ENCODE measurements around the gene KRT73. TPM values are rescaled to one million over a fixed set of nuclear protein-coding genes. Genes with fewer than 3 reads are reported as not detected.

KRT73 gene
- total and polyA plus RNA-seq, 2 experiments from 2014 or later: not detected

DNA sequence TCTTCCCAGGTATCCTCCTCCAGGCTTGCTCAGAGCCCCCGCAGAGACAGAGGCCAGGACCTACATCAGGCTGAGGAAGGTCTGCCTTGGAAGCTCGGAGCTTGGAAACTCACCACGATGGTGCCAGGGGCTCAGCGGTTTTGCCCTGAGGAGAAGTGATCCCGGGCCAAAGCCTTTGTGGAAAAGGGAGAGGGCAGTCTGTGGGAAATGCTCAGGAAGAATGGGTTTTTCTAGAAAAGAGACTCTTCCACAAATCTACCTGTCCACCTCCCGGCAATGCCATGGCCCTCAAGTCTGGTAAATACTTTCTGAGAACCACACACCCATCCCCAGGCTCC is 25.7 kb upstream of the KRT73 start (continued):
- TF ChIP-seq EZH2 (IDR thresholded peaks at IDR 0.05; ENCODE audit: low read depth, unreplicated experiment) (no peak), ZNF462 (CRISPR knock-in tag; IDR thresholded peaks at IDR 0.05) (no peak), JUNB (IDR thresholded peaks at IDR 0.05; ENCODE audit: unreplicated experiment) (no peak)

GRCh38 chr12:52643233-52644077 is 25.1 kb upstream of the KRT73 start:
- no peaks in the 10 kb centered on the region for H3K27me3 ChIP-seq (ENCODE audit: insufficient read depth)
- TF ChIP-seq, protein P1, sequence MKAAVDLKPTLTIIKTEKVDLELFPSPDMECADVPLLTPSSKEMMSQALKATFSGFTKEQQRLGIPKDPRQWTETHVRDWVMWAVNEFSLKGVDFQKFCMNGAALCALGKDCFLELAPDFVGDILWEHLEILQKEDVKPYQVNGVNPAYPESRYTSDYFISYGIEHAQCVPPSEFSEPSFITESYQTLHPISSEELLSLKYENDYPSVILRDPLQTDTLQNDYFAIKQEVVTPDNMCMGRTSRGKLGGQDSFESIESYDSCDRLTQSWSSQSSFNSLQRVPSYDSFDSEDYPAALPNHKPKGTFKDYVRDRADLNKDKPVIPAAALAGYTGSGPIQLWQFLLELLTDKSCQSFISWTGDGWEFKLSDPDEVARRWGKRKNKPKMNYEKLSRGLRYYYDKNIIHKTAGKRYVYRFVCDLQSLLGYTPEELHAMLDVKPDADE (IDR thresholded peaks at IDR 0.05): no peak
- TF ChIP-seq, protein P2, sequence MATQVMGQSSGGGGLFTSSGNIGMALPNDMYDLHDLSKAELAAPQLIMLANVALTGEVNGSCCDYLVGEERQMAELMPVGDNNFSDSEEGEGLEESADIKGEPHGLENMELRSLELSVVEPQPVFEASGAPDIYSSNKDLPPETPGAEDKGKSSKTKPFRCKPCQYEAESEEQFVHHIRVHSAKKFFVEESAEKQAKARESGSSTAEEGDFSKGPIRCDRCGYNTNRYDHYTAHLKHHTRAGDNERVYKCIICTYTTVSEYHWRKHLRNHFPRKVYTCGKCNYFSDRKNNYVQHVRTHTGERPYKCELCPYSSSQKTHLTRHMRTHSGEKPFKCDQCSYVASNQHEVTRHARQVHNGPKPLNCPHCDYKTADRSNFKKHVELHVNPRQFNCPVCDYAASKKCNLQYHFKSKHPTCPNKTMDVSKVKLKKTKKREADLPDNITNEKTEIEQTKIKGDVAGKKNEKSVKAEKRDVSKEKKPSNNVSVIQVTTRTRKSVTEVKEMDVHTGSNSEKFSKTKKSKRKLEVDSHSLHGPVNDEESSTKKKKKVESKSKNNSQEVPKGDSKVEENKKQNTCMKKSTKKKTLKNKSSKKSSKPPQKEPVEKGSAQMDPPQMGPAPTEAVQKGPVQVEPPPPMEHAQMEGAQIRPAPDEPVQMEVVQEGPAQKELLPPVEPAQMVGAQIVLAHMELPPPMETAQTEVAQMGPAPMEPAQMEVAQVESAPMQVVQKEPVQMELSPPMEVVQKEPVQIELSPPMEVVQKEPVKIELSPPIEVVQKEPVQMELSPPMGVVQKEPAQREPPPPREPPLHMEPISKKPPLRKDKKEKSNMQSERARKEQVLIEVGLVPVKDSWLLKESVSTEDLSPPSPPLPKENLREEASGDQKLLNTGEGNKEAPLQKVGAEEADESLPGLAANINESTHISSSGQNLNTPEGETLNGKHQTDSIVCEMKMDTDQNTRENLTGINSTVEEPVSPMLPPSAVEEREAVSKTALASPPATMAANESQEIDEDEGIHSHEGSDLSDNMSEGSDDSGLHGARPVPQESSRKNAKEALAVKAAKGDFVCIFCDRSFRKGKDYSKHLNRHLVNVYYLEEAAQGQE (IDR thresholded peaks at IDR 0.05; ENCODE audit: unreplicated experiment): no peak
- TF ChIP-seq ZNF331 (CRISPR knock-in tag; IDR thresholded peaks at IDR 0.05; ENCODE audit: low read depth): no peak
- TF ChIP-seq STAT1 (IDR thresholded peaks at IDR 0.05; ENCODE audit: unreplicated experiment): no peak

More at GRCh38 chr12:52643233-52644077, 25.1 kb upstream of the KRT73 start:
- H3K9me3 Mint-ChIP-seq: no peaks in the 10 kb centered on the region
- H4K20me1 ChIP-seq (replicated peaks; ENCODE audit: insufficient read depth): no peaks in the 10 kb centered on the region
- H3K9me2 ChIP-seq (ENCODE audit: insufficient read depth): no peaks in the 10 kb centered on the region
- H3K36me3 Mint-ChIP-seq (ENCODE audit: low read depth): no peaks in the 10 kb centered on the region
- H3K79me2 ChIP-seq (replicated peaks; ENCODE audit: insufficient read depth): no peaks in the 10 kb centered on the region
- H3K4me1 ChIP-seq (ENCODE audit: insufficient read depth): no peaks in the 10 kb centered on the region
- no peak overlapping the region for H3K27ac ChIP-seq (ENCODE audit: low read depth)
- H3K4me3 ChIP-seq: no peak overlapping the region
- no peaks in the 10 kb centered on the region for H3K4me1 Mint-ChIP-seq
- no peaks in the 10 kb centered on the region for H3K36me3 ChIP-seq (ENCODE audit: insufficient read depth)
- no peak overlapping the region for H3K27ac Mint-ChIP-seq
- ATAC-seq (no peak), DNase-seq (ENCODE audit: low spot score) (no peak)
- no peak overlapping the region for H3K4me3 Mint-ChIP-seq
- H2AFZ ChIP-seq: no peak overlapping the region
- H3K4me2 ChIP-seq: no peak overlapping the region
- H3K27me3 Mint-ChIP-seq (ENCODE audit: insufficient read depth, low read depth, poor library complexity): no peaks in the 10 kb centered on the region
- H3F3A ChIP-seq (replicated peaks; ENCODE audit: low read depth): no peaks in the 10 kb centered on the region

Measured in GM23338 (cell line).